Urinary bladder (tissue), 4 donors: Measurements from ENCODE around the gene UNC119. TPM values are rescaled to one million over a fixed set of nuclear protein-coding genes. Genes with fewer than 3 reads are reported as not detected.
"Not testable (repeated sequence)": the region's sequence is repeated elsewhere in the genome, so short reads cannot be mapped to it uniquely, and the experiment has no call there.

ENCODE experiments used
- DNase-seq: peaks from one replicate; pipeline ENCODE4 v3.0.0-alpha.2; 2015; ENCODE audit errors: extremely low spot score
- H3K27ac ChIP-seq: one replicate; pipeline ENCODE4 v1.5.1; 2013; ENCODE audit warnings: low read depth, mild to moderate bottlenecking, moderate library complexity
- H3K36me3 ChIP-seq: one replicate; pipeline ENCODE4 v1.6.1; 2013; ENCODE audit warnings: mild to moderate bottlenecking, moderate library complexity; ENCODE audit not compliant: insufficient read depth
- H3K4me1 ChIP-seq: one replicate; pipeline ENCODE4 v1.6.1; 2013; ENCODE audit warnings: mild to moderate bottlenecking, moderate library complexity; ENCODE audit not compliant: insufficient read depth
- H3K4me3 ChIP-seq: one replicate; pipeline ENCODE4 v1.5.1; 2013; ENCODE audit warnings: low read depth, low read length
- WGBS: extraction: QIAGEN DNeasy Blood & Tissue Kit; methylation state at CpG from one replicate; pipeline ENCODE4 v1.1.7; 2013; 5-methylcytosine and 5-hydroxymethylcytosine counted together
- polyA plus RNA-seq: library from polyadenylated mRNA; stranded (reverse); fragments of 200-250 nt; gene quantifications from one replicate; pipeline ENCODE4 v1.2.3, GENCODE V29; 2013
- total RNA-seq: library from RNA; depleted of rRNA; stranded (reverse); fragments of >200 nt; gene quantifications from one replicate; pipeline ENCODE4 v1.2.3, GENCODE V29; 2014
- donor health status: healthy with polysubstance abuse.
- donor health status: healthy.

UNC119 gene
- total and polyA plus RNA-seq, 2 donors: 15.2 to 24.4 TPM

GRCh38 chr17:28577466-28577824 is 25.0 kb upstream of the UNC119 start:
- H3K4me3 ChIP-seq: no peak overlapping the region
- no peaks in the 10 kb centered on the region for H3K4me1 ChIP-seq
- no peak for DNase-seq
- no peaks in the 10 kb centered on the region for H3K36me3 ChIP-seq
- no peak overlapping the region for H3K27ac ChIP-seq
- WGBS: 92% methylated on average over 3 of the region's 3 CpGs

- WGBS: 5% methylated on average over 25 of the region's 26 CpGs
- Histone ChIP-seq H3K4me1 (no peaks in the 10 kb centered on the region), H3K36me3 (no peaks in the 10 kb centered on the region), H3K4me3 (no peak within 1 kb of the TSS), H3K27ac (no peak within 1 kb of the TSS)
- peak; percentile 76 for DNase-seq
These were observed 24.5 kb upstream of the UNC119 start, which contains the start of gene ALDOC for GRCh38 chr17:28576758-28577465. Gene ALDOC, minus strand, starts transcription at chr17:28576895. Its CDS starts 1,363 bp downstream, at chr17:28575532.

DNA sequence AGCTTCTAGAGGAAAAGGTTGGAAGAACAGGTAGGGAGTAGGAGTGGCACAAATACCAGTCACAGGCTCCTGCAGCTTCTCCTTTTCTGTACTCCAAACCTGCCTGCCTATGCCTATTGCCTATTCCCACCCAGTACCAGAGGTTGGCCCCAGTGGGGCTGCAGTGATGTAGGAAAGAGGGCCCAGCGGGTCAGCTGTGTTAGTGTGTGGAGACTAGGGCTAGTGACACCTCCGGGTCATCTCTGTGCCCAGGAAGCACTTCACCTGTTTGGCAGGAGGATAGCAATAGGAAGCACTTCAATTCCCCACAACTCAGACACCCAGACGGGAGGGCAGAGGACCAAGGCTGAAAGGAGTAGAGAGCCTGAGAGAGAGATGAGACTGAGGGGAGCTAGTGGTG is 23.6 kb upstream of the UNC119 start:
- 80% methylated on average over 3 of the region's 3 CpGs for WGBS
- not testable (repeated sequence) for H3K36me3 ChIP-seq, H3K4me3 ChIP-seq, DNase-seq, H3K27ac ChIP-seq, H3K4me1 ChIP-seq

GRCh38 chr17:28575126-28575795 is 22.8 kb upstream of the UNC119 start:
- WGBS: 90% methylated on average over 14 of the region's 14 CpGs
- Histone ChIP-seq H3K36me3 (no peaks in the 10 kb centered on the region), H3K4me3 (no peak overlapping the region), H3K27ac (no peak overlapping the region), H3K4me1 (no peaks in the 10 kb centered on the region)
- no peak for DNase-seq

DNA sequence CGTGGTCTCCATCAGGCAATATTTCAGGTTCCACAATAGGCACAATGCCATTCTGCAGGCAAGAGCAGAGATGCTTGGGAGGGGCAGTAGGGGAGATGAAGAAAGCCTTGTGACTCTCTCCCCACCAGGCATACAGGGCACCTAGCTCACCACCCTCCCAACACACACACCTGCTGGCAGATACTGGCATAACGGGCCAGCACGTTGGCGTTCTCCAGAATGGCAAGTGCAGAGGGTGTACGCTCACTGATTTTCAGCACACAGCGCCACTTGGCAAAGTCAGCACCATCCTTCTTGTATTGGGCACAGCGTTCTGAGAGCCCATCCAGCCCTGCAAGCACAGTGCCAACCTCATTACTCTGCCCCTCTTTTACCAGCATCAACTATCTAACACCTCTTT is 22.1 kb upstream of the UNC119 start:
- whole genome bisulfite sequencing: 91% methylated on average over 7 of the region's 7 CpGs
- H3K27ac ChIP-seq: no peak overlapping the region

GRCh38 chr17:28573966-28574480 is 21.6 kb upstream of the UNC119 start:
- no peak for DNase-seq
- WGBS: 93% methylated on average over 6 of the region's 6 CpGs
- Histone ChIP-seq H3K27ac (no peak overlapping the region), H3K36me3 (no peaks in the 10 kb centered on the region), H3K4me3 (no peak overlapping the region), H3K4me1 (no peaks in the 10 kb centered on the region)

More for the DNA sequence above, 22.1 kb upstream of the UNC119 start:
- Histone ChIP-seq H3K4me1 (no peaks in the 10 kb centered on the region), H3K4me3 (no peak overlapping the region), H3K36me3 (no peaks in the 10 kb centered on the region)
- DNase-seq: no peak

DNA sequence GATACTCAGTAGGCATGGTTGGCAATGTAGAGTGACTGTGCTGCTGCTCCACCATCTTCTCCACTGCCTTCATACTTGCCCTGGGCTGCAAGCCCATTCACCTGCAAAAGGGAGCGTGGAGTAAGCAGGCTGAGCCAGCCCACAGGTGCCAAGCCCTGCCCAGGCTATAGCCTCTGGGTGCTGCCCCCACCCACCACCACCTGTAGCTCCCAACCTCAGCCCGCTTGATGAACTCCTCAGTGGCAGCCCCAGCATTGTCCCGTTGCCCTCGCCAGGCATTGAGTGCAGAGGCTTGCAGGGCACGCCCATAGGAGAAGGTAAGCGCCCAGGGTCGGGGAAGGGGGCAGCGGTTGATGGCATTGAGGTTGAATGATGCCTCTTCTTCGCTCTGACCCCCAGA is 21.1 kb upstream of the UNC119 start:
- Histone ChIP-seq H3K4me1 (no peaks in the 10 kb centered on the region), H3K4me3 (no peak overlapping the region), H3K27ac (no peak overlapping the region), H3K36me3 (no peaks in the 10 kb centered on the region)
- DNase-seq: no peak
- 95% methylated on average over 9 of the region's 9 CpGs for WGBS

- no peak overlapping the region for H3K4me3 ChIP-seq
- H3K36me3 ChIP-seq: no peaks in the 10 kb centered on the region
- DNase-seq: no peak
- H3K4me1 ChIP-seq: no peaks in the 10 kb centered on the region
- H3K27ac ChIP-seq: no peak overlapping the region
These were observed 20.6 kb upstream of the UNC119 start for GRCh38 chr17:28573040-28573380.

DNA sequence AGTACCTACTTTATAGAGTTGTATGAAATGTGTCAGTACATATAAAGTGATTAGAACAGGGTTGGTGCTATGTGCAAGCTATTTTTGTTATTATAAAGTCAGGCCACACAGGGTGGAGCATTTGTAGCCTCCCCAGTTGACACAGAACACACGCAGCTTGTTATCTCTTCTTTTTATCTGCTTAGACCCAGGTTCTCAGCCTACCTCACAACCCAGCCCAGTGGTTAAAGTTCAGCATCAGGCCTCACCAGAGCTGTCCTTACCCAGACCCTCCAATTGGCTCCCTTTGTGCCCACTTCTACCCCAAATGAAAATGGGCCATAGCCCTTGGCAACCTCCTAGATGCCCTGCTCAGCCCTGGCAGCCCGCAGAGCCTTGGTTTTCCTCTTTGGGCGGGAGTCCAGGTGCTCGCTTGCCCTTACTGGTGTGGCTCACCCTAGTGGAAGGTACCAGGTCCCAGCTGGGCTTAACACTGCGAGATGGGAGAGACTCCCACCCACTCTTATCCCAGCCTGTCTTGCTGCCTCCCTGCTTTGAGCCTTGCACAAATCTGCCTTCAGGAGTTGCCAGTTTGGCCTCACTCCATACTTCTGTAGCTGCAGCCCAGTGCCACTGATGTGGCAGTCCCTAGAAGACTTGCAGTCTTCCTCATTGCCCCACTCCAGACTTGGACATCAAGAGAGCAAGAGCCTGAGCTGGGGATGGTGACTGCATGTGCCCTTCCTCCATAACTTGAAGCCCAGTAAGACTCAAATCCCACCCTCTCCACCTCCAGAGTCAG is 20.0 kb upstream of the UNC119 start:
- no peak for DNase-seq
- WGBS: 76% methylated on average over 5 of the region's 5 CpGs
- no peaks in the 10 kb centered on the region for H3K4me1 ChIP-seq
- H3K36me3 ChIP-seq: no peaks in the 10 kb centered on the region
- H3K27ac ChIP-seq: no peak overlapping the region
- no peak overlapping the region for H3K4me3 ChIP-seq

DNA sequence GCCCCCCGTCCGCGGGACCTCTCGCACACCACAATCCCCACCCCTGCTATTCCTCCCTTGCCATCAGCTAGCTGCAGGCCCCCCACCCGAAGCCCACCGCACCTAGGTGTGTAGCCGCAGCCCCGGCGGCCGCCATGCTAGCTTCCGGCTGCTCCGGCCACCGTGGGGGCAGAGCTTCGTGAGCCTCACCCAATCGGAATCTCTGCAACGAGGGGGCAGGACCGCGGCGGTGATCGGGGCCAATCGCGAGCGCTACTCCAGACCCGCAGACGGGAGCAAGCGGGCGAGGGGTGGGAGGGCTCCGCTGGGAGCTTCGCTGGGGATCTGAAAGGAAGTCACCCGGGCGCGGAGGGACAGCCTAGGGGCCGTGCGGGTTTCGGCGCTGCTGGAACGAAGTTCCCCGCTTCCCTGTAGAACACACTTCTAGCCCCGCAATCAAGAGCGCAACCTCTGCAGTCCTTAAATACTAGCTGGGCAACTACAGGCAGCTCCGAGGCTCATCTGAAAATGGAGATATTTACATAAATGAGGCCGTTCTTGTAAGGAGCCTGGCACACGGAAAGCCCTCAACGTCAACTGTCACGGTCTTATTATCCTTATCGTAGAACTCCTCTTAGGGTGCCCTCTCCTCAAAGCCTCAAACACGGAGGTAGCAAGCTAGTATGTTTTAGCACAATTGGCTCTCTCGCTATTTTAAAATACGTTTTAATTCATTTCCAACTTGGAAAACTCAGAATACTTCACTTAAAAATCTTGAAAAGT is 19.1 kb upstream of the UNC119 start, which contains the start of gene PIGS:
TSS of gene PIGS (minus strand) at position 164 of the 762 bp plus-strand sequence. CDS start at position 136, 28 bp downstream.
- no peaks in the 10 kb centered on the region for H3K36me3 ChIP-seq
- DNase-seq: peak; percentile 78
- H3K27ac ChIP-seq: peak within 1 kb of the TSS; percentile 57
- H3K4me3 ChIP-seq: peak within 1 kb of the TSS; percentile 84
- H3K4me1 ChIP-seq: no peaks in the 10 kb centered on the region
- under 1% methylated on average over 49 of the region's 49 CpGs for WGBS

- WGBS: 1% methylated on average over 39 of the region's 39 CpGs
- Histone ChIP-seq H3K4me3 (peak overlapping the region; percentile 84), H3K4me1 (no peaks in the 10 kb centered on the region), H3K36me3 (peaks cover 2% of the 10 kb centered on the region), H3K27ac (peak overlapping the region; percentile 57)
- DNase-seq: no peak
These were observed 18.4 kb upstream of the UNC119 start for GRCh38 chr17:28570716-28571360.

- WGBS: 93% methylated on average over 1 of the region's 1 CpG
- DNase-seq: no peak
- Histone ChIP-seq H3K4me1 (no peaks in the 10 kb centered on the region), H3K4me3 (no peak overlapping the region), H3K27ac (no peak overlapping the region), H3K36me3 (peaks cover 2% of the 10 kb centered on the region)
These were observed 17.0 kb upstream of the UNC119 start for GRCh38 chr17:28569446-28569845.

DNA sequence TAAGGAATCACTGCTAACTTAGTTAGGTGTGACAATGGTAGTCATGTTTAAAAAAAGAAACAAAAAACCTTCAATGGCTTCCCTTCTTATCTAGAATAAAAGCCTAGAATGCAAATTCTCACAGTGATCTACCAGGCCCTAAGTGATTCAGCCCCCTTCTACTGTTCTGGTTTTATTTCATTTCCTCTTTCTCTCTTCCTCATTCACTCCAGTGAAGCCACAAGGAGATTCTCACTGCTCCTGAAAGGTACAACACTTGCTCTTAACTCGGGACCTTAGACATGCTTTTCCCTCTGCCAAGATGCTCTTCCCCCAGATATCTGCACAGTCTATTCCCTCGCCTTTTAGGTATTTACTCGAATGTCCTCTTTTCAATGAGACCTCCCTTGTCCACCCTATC is 15.2 kb upstream of the UNC119 start:
- no peak overlapping the region for H3K4me3 ChIP-seq
- no peak for DNase-seq
- no peak overlapping the region for H3K27ac ChIP-seq
- H3K4me1 ChIP-seq: no peaks in the 10 kb centered on the region
- peaks cover 2% of the 10 kb centered on the region for H3K36me3 ChIP-seq
- WGBS: 87% methylated on average over 3 of the region's 3 CpGs
